Effector memory CD8-positive, alpha-beta T cell (primary cell): ENCODE data around the gene TMC2.

Experiments used
- ATAC-seq: fragments of 150-1000 bp; cut with Tn5 transposase; replicated peaks from 2 replicates; pipeline ENCODE4 v1.10.0; 2021; ENCODE audit warnings: mild to moderate bottlenecking, moderate library complexity
- DNase-seq, 3 experiments: peaks; one replicate each; pipeline ENCODE4 v3.0.0; 2021
- H3K27ac Mint-ChIP-seq, 2 donors: one replicate each; pipeline ENCODE4 v1.8.0; 2022; ENCODE audit warnings: mild to moderate bottlenecking in 2 of 2, mixed read lengths in 2 of 2, moderate library complexity in 2 of 2
- H3K27me3 Mint-ChIP-seq, 2 donors: one replicate each; pipeline ENCODE4 v1.8.0; 2022; ENCODE audit warnings: mixed read lengths in 2 of 2
- H3K36me3 Mint-ChIP-seq: one replicate; pipeline ENCODE4 v1.8.0; 2022; ENCODE audit warnings: mild to moderate bottlenecking, moderate library complexity, mixed read lengths; ENCODE audit not compliant: insufficient read depth
- H3K4me1 Mint-ChIP-seq, 2 donors: one replicate each; pipeline ENCODE4 v1.8.0; 2022; ENCODE audit warnings: low read depth in 2 of 2, mixed read lengths in 2 of 2
- H3K4me3 Mint-ChIP-seq, 2 donors: one replicate each; pipeline ENCODE4 v1.8.0; 2022; ENCODE audit warnings: mild to moderate bottlenecking in 2 of 2, mixed read lengths in 2 of 2, moderate library complexity in 2 of 2
- H3K9me3 Mint-ChIP-seq, 2 donors: one replicate each; pipeline ENCODE4 v1.8.0; 2022; ENCODE audit warnings: mixed read lengths in 2 of 2

TMC2 gene

DNA sequence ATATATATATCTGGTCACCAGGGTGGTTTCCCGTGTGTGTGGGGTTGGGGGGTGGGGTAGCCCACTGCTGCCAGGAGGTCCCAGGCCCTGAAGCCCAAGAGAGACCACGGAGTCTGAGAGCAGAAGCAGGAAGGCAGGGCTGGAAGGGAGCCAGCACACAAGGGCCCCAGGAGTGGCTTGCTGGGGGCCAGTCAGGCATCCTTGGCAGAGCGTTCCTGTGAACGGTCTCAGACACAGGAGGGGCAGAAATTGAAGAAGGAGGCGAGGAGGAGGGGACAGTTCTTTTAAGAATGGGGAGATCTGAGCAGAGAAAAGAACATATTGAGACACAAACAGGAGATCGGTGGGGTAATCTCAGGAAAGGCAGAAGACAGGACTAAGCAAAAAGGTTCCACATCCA is 154.3 kb downstream of the TMC2 start:
- Mint-ChIP-seq H3K4me1 (peaks cover 16 to 19% of the 10 kb centered on the region in 2 donors), H3K27ac (peak overlapping the region in 1 of 2 donors; percentile 94), H3K4me3 (peak overlapping the region; percentile 95 to 96), H3K36me3 (peaks cover 14% of the 10 kb centered on the region), H3K9me3 (no peaks in the 10 kb centered on the region), H3K27me3 (peaks cover 20 to 32% of the 10 kb centered on the region in 2 donors)
- DNase-seq, result no peak
- ATAC-seq, result no peak

DNA sequence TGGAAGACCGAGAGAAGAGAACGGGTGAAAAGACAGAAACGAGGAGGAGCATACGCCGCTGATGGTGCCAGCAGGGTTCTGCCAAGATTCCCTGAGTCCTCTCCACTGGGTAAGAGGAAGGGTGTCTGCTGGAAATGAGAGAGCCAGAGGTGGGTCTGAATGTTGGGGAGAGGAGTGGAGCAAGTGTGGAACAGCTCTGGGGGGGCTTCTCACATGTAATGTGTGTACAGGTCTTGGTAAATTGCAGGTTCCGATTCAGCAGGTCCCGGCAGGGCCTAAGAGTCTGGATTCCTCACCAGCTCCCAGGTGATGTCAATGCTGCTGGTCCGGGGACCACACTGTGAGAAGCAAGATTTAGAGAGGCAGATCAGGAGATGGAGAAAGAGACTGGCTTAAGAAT is 154.8 kb downstream of the TMC2 start:
- H3K27me3 Mint-ChIP-seq, result peaks cover 24 to 36% of the 10 kb centered on the region in 2 donors
- H3K4me1 Mint-ChIP-seq, result peaks cover 16 to 19% of the 10 kb centered on the region in 2 donors
- ATAC-seq (no peak), DNase-seq (no peak)
- H3K36me3 Mint-ChIP-seq, result peaks cover 14% of the 10 kb centered on the region
- H3K9me3 Mint-ChIP-seq, result no peaks in the 10 kb centered on the region
- peak overlapping the region in 1 of 2 donors; percentile 94 for H3K27ac Mint-ChIP-seq
- H3K4me3 Mint-ChIP-seq, result peak overlapping the region; percentile 95 to 96
